Loucy (cell line): ENCODE results near the gene WWOX.

ENCODE experiments used
- H2AFZ ChIP-seq: fragments of 200-600 bp; sonication (generic); 2 replicates; pipeline ENCODE4 v1.6.0; 2016; ENCODE audit warnings: antibody characterized with exemption, mild to moderate bottlenecking, low read length, moderate library complexity
- H3F3A ChIP-seq: fragments of 200-600 bp; 2 replicates; pipeline ENCODE4 v1.6.0; 2016; ENCODE audit warnings: antibody characterized with exemption, low read depth, mild to moderate bottlenecking
- H3K27me3 ChIP-seq: fragments of 200-600 bp; sonication (generic); 2 replicates; pipeline ENCODE4 v1.6.1; 2014; ENCODE audit warnings: low read length, mild to moderate bottlenecking; ENCODE audit not compliant: insufficient read depth, poor library complexity, severe bottlenecking
- H3K36me3 ChIP-seq: fragments of 200-600 bp; sonication (generic); 2 replicates; pipeline ENCODE4 v1.6.1; 2016; ENCODE audit warnings: low read length; ENCODE audit not compliant: insufficient read depth
- H3K4me1 ChIP-seq: fragments of 200-600 bp; sonication (generic); 2 replicates; pipeline ENCODE4 v1.5.1; 2014; ENCODE audit warnings: low read length, mild to moderate bottlenecking; ENCODE audit not compliant: insufficient read depth, poor library complexity, severe bottlenecking
- H3K4me2 ChIP-seq: fragments of 200-600 bp; sonication (generic); 2 replicates; pipeline ENCODE4 v1.6.0; 2014; ENCODE audit warnings: antibody characterized with exemption, low read length, low read depth, mild to moderate bottlenecking; ENCODE audit not compliant: poor library complexity, severe bottlenecking
- H3K4me3 ChIP-seq: fragments of 200-600 bp; sonication (generic); 2 replicates; pipeline ENCODE4 v1.5.1; 2014; ENCODE audit warnings: low read length, mild to moderate bottlenecking, mixed read lengths; ENCODE audit not compliant: poor library complexity, severe bottlenecking
- H3K79me2 ChIP-seq: fragments of 200-600 bp; sonication (generic); 2 replicates; pipeline ENCODE4 v1.6.1; 2014; ENCODE audit warnings: low read length; ENCODE audit not compliant: insufficient read depth
- H3K9ac ChIP-seq: fragments of 200-600 bp; sonication (generic); 2 replicates; pipeline ENCODE4 v1.6.0; 2014; ENCODE audit warnings: mild to moderate bottlenecking, low read depth, low read length, moderate library complexity; ENCODE audit not compliant: poor library complexity, severe bottlenecking
- H3K9me2 ChIP-seq: fragments of 200-600 bp; sonication (generic); replicated peaks from 2 replicates; pipeline ENCODE4 v1.6.1; 2016; ENCODE audit warnings: low read depth, low read length, mixed read lengths
- H3K9me3 ChIP-seq: fragments of 200-600 bp; sonication (generic); 2 replicates; pipeline ENCODE4 v1.6.1; 2014; ENCODE audit warnings: mild to moderate bottlenecking, antibody characterized with exemption, low read length, low read depth; ENCODE audit not compliant: insufficient read depth
- H4K20me1 ChIP-seq: fragments of 200-600 bp; sonication (generic); 2 replicates; pipeline ENCODE4 v1.6.0; 2014; ENCODE audit warnings: antibody characterized with exemption, low read length, mild to moderate bottlenecking; ENCODE audit not compliant: insufficient read depth, poor library complexity, severe bottlenecking
- CTCF ChIP-seq: fragments of 200-600 bp; sonication (generic); conservative IDR thresholded peaks from 2 replicates; pipeline ENCODE4 v1.5.1; 2014; ENCODE audit warnings: mild to moderate bottlenecking, antibody characterized with exemption, low read length
- EZH2phosphoT487 ChIP-seq: fragments of 200-600 bp; IDR thresholded peaks from 2 replicates; pipeline ENCODE4 v1.6.1; 2018; ENCODE audit warnings: antibody characterized with exemption, mild to moderate bottlenecking, moderate library complexity, borderline replicate concordance

Gene WWOX

GRCh38 chr16:78584213-78584860 is 484.9 kb downstream of the WWOX start:
- H3K9ac ChIP-seq, result no peak overlapping the region
- TF ChIP-seq CTCF, result no peak
- no peak for TF ChIP-seq EZH2phosphoT487
- peaks cover 4% of the 10 kb centered on the region for H3K4me1 ChIP-seq
- no peak overlapping the region for H3K4me3 ChIP-seq
- H3K36me3 ChIP-seq, result no peaks in the 10 kb centered on the region
- no peaks in the 10 kb centered on the region for H3K27me3 ChIP-seq
- no peaks in the 10 kb centered on the region for H4K20me1 ChIP-seq
- no peaks in the 10 kb centered on the region for H3K9me2 ChIP-seq
- H3K79me2 ChIP-seq, result no peaks in the 10 kb centered on the region
- no peaks in the 10 kb centered on the region for H3F3A ChIP-seq
- no peak overlapping the region for H3K4me2 ChIP-seq
- H2AFZ ChIP-seq, result no peak overlapping the region
- H3K9me3 ChIP-seq, result no peaks in the 10 kb centered on the region

- H3K4me2 ChIP-seq, result no peak overlapping the region
- TF ChIP-seq CTCF (no peak), EZH2phosphoT487 (no peak)
- no peaks in the 10 kb centered on the region for H3K36me3 ChIP-seq
Observed at GRCh38 chr16:78584991-78585390, 485.5 kb downstream of the WWOX start.

GRCh38 chr16:78589331-78589730 is 489.9 kb downstream of the WWOX start:
- no peaks in the 10 kb centered on the region for H3K79me2 ChIP-seq
- H4K20me1 ChIP-seq, result no peaks in the 10 kb centered on the region
- peaks cover 4% of the 10 kb centered on the region for H3K4me1 ChIP-seq

More at GRCh38 chr16:78584991-78585390, 485.5 kb downstream of the WWOX start:
- H3K27me3 ChIP-seq, result no peaks in the 10 kb centered on the region
- H3F3A ChIP-seq, result no peaks in the 10 kb centered on the region
- no peaks in the 10 kb centered on the region for H3K9me3 ChIP-seq
- H3K79me2 ChIP-seq, result no peaks in the 10 kb centered on the region
- H3K4me1 ChIP-seq, result no peaks in the 10 kb centered on the region
- H3K4me3 ChIP-seq, result no peak overlapping the region
- H4K20me1 ChIP-seq, result no peaks in the 10 kb centered on the region
- H2AFZ ChIP-seq, result no peak overlapping the region
- no peaks in the 10 kb centered on the region for H3K9me2 ChIP-seq
- H3K9ac ChIP-seq, result no peak overlapping the region

More at GRCh38 chr16:78589331-78589730, 489.9 kb downstream of the WWOX start:
- Histone ChIP-seq H3F3A (no peaks in the 10 kb centered on the region), H2AFZ (no peak overlapping the region), H3K9me3 (no peaks in the 10 kb centered on the region), H3K9me2 (no peaks in the 10 kb centered on the region), H3K36me3 (no peaks in the 10 kb centered on the region), H3K4me2 (no peak overlapping the region), H3K9ac (no peak overlapping the region), H3K4me3 (no peak overlapping the region), H3K27me3 (no peaks in the 10 kb centered on the region)
- no peak for TF ChIP-seq CTCF
- TF ChIP-seq EZH2phosphoT487, result no peak
